Type B pancreatic cell (in vitro differentiated cells): ENCODE data around the gene BDKRB1. TPM values are rescaled to one million over a fixed set of nuclear protein-coding genes. Genes with fewer than 3 reads are reported as not detected.

Source experiments
- DNase-seq: peaks from one replicate; pipeline ENCODE4 v3.0.0; 2021; ENCODE audit warnings: mixed read lengths; ENCODE audit not compliant: unreplicated experiment; ENCODE audit errors: extremely low spot score
- H3K27ac Mint-ChIP-seq: 2 replicates; pipeline ENCODE4 v1.8.0; 2021; ENCODE audit warnings: mild to moderate bottlenecking, mixed read lengths
- H3K27me3 Mint-ChIP-seq: 2 replicates; pipeline ENCODE4 v1.8.0; 2021; ENCODE audit warnings: mixed read lengths
- H3K36me3 Mint-ChIP-seq: 2 replicates; pipeline ENCODE4 v1.8.0; 2021; ENCODE audit warnings: mixed read lengths
- H3K4me1 Mint-ChIP-seq: one replicate; pipeline ENCODE4 v1.8.0; 2021; ENCODE audit warnings: mixed read lengths; ENCODE audit not compliant: unreplicated experiment
- H3K4me3 Mint-ChIP-seq: 2 replicates; pipeline ENCODE4 v1.8.0; 2021; ENCODE audit warnings: mild to moderate bottlenecking, mixed read lengths
- H3K9me3 Mint-ChIP-seq: 2 replicates; pipeline ENCODE4 v1.8.0; 2021; ENCODE audit warnings: mixed read lengths
- CTCF ChIP-seq: fragments of 200-600 bp; sonication (generic); conservative IDR thresholded peaks from 2 replicates; pipeline ENCODE4 v1.5.0; 2021; ENCODE audit warnings: antibody characterized with exemption, mild to moderate bottlenecking
- total RNA-seq: library from RNA; stranded (reverse); gene quantifications from 2 replicates; pipeline ENCODE4 v1.2.1, GENCODE V29; 2021; ENCODE audit warnings: low replicate concordance

Gene BDKRB1
- total RNA-seq, 1 donor from 2014 or later = not detected

- TF ChIP-seq CTCF = no peak
- Mint-ChIP-seq H3K9me3 (no peaks in the 10 kb centered on the region), H3K27me3 (no peaks in the 10 kb centered on the region), H3K4me3 (no peak overlapping the region), H3K36me3 (peaks cover 12% of the 10 kb centered on the region), H3K4me1 (peaks cover 3% of the 10 kb centered on the region), H3K27ac (no peak overlapping the region)
- DNase-seq = no peak
Measured at GRCh38 chr14:96294246-96294645, 38.2 kb downstream of the BDKRB1 start.

GRCh38 chr14:96297000-96297399 lies 41.0 kb downstream of the BDKRB1 start:
- no peak for DNase-seq
- no peak overlapping the region for H3K4me3 Mint-ChIP-seq
- no peaks in the 10 kb centered on the region for H3K27me3 Mint-ChIP-seq
- H3K9me3 Mint-ChIP-seq = no peaks in the 10 kb centered on the region
- H3K36me3 Mint-ChIP-seq = peaks cover 12% of the 10 kb centered on the region
- peak; percentile 78 for TF ChIP-seq CTCF
- peaks cover 6% of the 10 kb centered on the region for H3K4me1 Mint-ChIP-seq
- no peak overlapping the region for H3K27ac Mint-ChIP-seq

- H3K36me3 Mint-ChIP-seq = peaks cover 14% of the 10 kb centered on the region
- no peak overlapping the region for H3K4me3 Mint-ChIP-seq
- DNase-seq = no peak
- peaks cover 6% of the 10 kb centered on the region for H3K4me1 Mint-ChIP-seq
- no peak for TF ChIP-seq CTCF
- H3K27me3 Mint-ChIP-seq = no peaks in the 10 kb centered on the region
- H3K27ac Mint-ChIP-seq = no peak overlapping the region
- no peaks in the 10 kb centered on the region for H3K9me3 Mint-ChIP-seq
Measured at GRCh38 chr14:96297997-96298515, 42.0 kb downstream of the BDKRB1 start.

GRCh38 chr14:96299441-96299840 lies 43.4 kb downstream of the BDKRB1 start:
- no peak overlapping the region for H3K27ac Mint-ChIP-seq
- no peak for TF ChIP-seq CTCF
- H3K9me3 Mint-ChIP-seq = no peaks in the 10 kb centered on the region
- H3K4me1 Mint-ChIP-seq = peaks cover 6% of the 10 kb centered on the region
- H3K36me3 Mint-ChIP-seq = peaks cover 15% of the 10 kb centered on the region
- DNase-seq = no peak
- H3K4me3 Mint-ChIP-seq = no peak overlapping the region
- H3K27me3 Mint-ChIP-seq = no peaks in the 10 kb centered on the region

GRCh38 chr14:96303981-96304380 lies 48.0 kb downstream of the BDKRB1 start:
- DNase-seq = no peak
- Mint-ChIP-seq H3K4me1 (peaks cover 6% of the 10 kb centered on the region), H3K27ac (no peak overlapping the region), H3K9me3 (no peaks in the 10 kb centered on the region), H3K27me3 (no peaks in the 10 kb centered on the region), H3K36me3 (peaks cover 22% of the 10 kb centered on the region), H3K4me3 (no peak overlapping the region)
- no peak for TF ChIP-seq CTCF

GRCh38 chr14:96304956-96305355 lies 48.9 kb downstream of the BDKRB1 start:
- peaks cover 20% of the 10 kb centered on the region for H3K36me3 Mint-ChIP-seq
- no peaks in the 10 kb centered on the region for H3K4me1 Mint-ChIP-seq
- H3K27ac Mint-ChIP-seq = no peak overlapping the region
- H3K4me3 Mint-ChIP-seq = no peak overlapping the region
- no peaks in the 10 kb centered on the region for H3K9me3 Mint-ChIP-seq
- no peak for TF ChIP-seq CTCF
- no peak for DNase-seq
- no peaks in the 10 kb centered on the region for H3K27me3 Mint-ChIP-seq
